GM20000 (cell line): Measurements from ENCODE around the gene GET4.
"Not testable (repeated sequence)": the region's sequence is repeated elsewhere in the genome, so short reads cannot be mapped to it uniquely, and the experiment has no call there.

Source experiments
- DNase-seq: peaks from one replicate; pipeline ENCODE4 v3.0.0; 2012; ENCODE audit warnings: low spot score
- CTCF ChIP-seq: IDR thresholded peaks from 2 replicates; pipeline ENCODE4 v1.5.1; 2012; ENCODE audit warnings: mild to moderate bottlenecking, control low read depth; ENCODE audit errors: extremely low read depth, missing control alignments

The GET4 gene

GRCh38 chr7:919924-920341 is 43.6 kb downstream of the GET4 start:
- no peak for TF ChIP-seq CTCF
- DNase-seq: no peak

GRCh38 chr7:920351-921070 is 44.2 kb downstream of the GET4 start:
- DNase-seq: no peak
- no peak for TF ChIP-seq CTCF

GRCh38 chr7:921071-921461 is 44.7 kb downstream of the GET4 start:
- DNase-seq: no peak
- no peak for TF ChIP-seq CTCF

- DNase-seq: no peak
- TF ChIP-seq CTCF: no peak
These were observed 45.4 kb downstream of the GET4 start for GRCh38 chr7:921581-922333.

- TF ChIP-seq CTCF: no peak
- DNase-seq: no peak
These were observed 46.2 kb downstream of the GET4 start for GRCh38 chr7:922334-923107.

GRCh38 chr7:923108-924041 is 47.0 kb downstream of the GET4 start:
- TF ChIP-seq CTCF: no peak
- DNase-seq: peak; percentile 93

GRCh38 chr7:924042-924441 is 47.7 kb downstream of the GET4 start:
- not testable (repeated sequence) for DNase-seq
